Activated CD8-positive, alpha-beta memory T cell treated with anti-CD3 and anti-CD28 coated beads for 24 hours (primary cell): ENCODE results near the gene RTP3.

ENCODE experiments used
- DNase-seq: peaks from one replicate; pipeline ENCODE4 v3.0.0-alpha.2; 2020

RTP3 gene

DNA sequence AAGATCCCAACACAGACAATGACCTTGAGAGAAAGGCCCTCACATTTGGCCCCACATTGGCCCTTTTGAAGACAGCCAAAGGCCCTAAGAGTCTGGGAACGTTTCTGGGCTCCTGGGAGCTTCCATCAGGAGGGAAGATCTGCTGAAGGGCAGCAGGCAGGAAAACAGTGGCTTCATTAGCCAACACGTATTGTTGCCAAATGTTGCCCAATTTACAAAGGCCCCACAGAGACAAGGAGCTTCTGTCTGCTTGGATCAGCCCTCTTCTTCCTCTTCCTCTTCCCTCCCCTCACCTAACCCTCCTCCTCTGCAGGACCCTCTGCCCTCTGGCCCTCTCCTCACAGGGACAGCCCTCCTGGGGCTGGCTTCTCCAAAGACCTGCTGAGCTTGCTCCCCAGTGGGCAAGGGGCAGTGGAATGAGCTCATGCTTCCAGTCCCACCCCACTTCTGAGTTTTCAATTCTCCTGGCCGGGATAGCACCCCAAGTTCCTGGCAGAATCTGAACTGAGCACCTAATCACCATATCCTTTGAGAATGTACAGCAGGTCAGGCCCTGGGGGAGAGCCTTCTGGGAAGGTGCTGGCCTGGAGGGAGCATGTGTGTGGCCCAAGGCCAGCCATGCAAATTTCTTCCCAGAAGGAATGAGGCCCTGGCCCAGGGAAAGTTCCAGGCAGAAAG lies 28.0 kb upstream of the RTP3 start:
- peak; percentile 37 for DNase-seq

GRCh38 chr3:46470831-46471230 lies 26.9 kb upstream of the RTP3 start:
- peak; percentile 13 for DNase-seq

DNA sequence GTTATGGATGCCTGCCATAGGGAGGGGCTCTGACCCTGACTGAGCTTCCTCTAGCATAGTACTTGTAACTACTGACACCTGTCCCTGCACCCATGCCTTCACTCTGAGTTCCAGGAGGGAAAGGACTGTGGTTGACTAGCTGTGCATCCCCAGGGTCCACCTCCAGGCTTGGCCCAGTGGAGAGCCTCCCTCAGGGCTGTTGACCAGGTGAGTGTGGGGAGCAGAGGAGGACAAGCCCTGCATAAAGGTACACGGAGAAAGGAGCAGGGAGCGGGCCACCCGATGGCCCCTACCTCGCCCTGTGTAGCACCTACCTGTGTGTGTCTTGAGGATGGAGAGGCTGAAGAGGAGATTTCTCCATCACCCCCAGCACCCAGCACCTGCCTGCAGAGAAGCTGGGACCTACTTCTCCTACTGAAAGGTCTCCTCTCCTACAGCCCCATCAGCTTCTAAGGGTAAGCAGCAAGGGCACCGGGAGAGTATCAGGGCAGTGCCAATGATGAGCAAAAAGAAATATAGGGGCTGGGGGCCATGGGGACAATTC lies 26.3 kb upstream of the RTP3 start:
- DNase-seq, result peak; percentile 33

- DNase-seq, result peak; percentile 26
Measured at GRCh38 chr3:46472736-46473135, 25.0 kb upstream of the RTP3 start.

DNA sequence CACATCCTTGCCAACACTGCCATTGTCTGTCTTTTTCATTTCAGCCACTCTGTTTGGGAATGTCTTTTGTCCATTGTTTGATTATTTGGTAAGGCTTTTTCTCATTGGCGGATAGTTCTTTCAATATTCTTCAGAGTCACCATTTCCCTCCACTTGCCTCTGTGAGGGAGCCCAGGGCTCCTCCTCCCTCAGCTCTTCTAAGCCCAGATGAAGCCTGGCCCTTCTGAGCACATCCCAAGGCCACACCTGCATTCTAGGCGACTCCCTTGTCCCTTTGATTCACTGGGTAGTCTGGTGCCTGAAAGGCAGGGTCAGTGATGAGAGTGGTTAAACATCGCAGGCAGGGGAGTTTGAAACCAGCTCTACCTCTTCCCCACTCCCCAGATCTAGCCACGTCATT lies 20.6 kb upstream of the RTP3 start:
- DNase-seq, result peak; percentile 15

GRCh38 chr3:46477756-46478155 lies 20.0 kb upstream of the RTP3 start:
- DNase-seq, result peak; percentile 33

DNA sequence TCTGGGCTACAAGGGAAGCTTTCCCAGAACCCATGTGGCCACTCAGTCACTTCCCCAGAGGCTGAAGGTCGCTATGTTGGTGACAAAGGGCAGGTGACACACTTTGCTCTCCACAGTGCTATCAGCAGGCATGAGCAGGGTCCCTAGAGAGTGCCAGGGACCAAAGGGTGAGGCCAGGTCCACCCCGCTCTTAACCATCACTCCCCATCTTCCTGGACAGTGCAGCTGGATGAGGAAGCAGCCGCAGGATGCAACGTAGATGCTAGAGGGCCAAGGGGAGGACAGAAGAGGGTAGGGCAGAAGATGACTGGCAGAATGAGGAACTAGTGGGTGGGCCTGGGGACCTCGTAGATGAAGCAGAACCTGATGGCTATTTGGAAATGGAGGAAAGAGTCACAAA lies 19.4 kb upstream of the RTP3 start:
- no peak for DNase-seq

DNA sequence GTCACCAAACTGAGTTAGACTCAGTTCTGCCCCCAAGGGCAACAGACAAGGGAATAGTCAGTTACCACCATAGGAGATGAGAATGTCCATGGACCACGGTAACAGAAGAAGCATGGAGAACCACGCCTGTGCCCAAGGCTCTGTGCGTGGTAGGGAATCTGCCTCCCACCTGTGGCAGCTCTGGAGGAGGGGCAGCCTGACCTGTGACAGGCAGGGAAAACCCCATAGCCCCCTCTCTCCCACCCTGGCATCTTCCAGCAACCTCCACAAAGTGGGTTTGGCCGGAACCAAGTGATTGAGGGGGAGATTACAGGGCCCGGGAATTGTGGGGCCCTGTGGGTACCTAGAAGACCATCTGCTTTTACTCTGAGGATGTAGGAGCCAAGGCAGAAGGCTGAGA lies 18.8 kb upstream of the RTP3 start:
- DNase-seq, result peak; percentile 28

DNA sequence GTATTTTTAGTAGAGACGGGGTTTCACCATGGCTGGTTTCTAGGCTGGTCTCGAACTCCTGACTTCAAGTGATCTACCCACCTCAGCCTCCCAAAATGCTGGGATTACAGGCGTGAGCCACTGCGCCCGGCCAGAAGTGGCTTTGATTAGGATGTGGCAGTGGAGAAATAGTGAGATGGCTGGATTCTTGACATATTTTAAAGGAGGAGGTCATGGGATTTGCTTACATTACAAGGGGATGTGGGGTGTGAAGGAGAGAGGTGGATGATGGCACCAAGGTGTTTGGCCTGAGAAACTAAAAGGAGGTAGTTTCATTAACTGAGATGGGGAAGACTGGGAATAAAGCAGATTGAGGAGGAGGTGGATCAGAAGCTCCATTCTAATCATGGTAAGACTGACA lies 18.1 kb upstream of the RTP3 start:
- DNase-seq, result peak; percentile 33

DNA sequence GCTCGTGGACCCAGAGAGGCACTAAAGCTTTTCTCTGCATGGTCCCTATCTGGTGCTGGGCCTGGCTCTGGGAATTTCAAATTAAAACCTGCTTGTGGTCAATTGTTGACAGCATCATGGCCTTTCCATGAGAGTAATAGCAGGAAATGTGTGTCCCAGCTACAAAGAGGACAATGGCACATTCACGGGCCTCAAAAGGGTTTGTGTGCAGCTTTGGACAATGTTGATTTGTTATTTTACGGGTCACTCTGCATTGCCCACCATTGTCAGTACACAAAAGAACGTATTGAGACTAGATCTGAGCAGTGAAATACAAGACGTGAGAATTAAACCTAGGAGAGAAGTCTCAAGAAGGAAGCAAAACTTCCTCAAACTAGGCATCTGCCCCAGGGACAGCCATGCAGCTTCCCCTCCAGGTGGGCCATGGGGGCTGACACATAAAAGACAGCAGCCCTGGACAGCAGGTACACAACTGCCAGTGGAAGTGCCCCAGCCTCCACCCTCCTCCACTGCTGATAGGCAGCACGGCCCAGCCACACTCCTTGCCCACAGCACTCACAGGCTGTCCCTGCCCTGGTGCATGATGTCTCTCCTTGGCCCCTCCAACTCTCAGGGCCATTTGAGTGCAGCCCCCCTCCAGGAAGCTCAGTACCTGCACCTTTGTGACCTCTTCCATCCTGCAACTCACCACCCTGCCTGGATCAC lies 17.1 kb upstream of the RTP3 start:
- peak; percentile 32 for DNase-seq

- DNase-seq, result no peak
Measured at GRCh38 chr3:46481636-46482035, 16.1 kb upstream of the RTP3 start.

- no peak for DNase-seq
Measured at GRCh38 chr3:46482632-46483350, 15.0 kb upstream of the RTP3 start.

DNA sequence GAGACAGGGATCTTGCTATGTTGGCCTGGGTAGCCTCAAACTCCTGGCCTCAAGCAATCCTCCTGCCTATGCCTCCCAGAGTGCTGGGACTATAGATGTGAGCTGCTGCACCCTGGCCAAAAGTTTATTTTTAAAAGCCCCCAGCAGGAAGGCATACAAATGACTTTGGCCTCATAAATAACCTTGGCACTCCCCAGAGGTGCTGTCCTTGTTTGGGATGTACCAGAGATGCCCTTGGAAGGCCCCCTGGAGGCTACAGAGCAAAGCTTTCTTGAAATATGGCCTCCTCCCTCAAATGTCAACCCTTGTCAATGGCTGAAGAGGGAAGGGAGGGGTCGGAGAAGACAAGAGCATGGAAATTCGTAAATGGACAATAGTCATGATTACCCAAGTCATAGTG lies 14.0 kb upstream of the RTP3 start:
- peak; percentile 43 for DNase-seq

DNA sequence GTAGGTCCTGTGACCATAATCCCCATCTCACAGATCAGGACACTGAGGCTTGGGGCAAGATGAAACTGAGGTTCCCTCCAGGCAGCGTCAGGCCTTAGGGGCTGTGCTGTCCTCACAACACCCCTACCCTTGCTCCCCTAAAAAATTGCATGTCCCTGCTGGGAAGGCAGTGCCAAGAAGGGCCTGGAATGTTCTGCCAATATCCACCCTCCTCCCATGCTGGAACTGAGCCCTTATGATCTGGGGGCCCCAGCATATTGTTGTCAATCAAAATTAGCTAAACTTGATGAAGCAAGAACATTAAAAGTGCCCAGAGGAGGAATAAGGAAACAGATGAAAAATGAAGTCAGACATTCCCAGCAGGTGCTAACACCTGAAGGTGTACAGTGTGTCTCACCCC lies 13.4 kb upstream of the RTP3 start:
- peak; percentile 42 for DNase-seq

- peak; percentile 35 for DNase-seq
Measured at GRCh38 chr3:46484911-46485778, 12.6 kb upstream of the RTP3 start.

DNA sequence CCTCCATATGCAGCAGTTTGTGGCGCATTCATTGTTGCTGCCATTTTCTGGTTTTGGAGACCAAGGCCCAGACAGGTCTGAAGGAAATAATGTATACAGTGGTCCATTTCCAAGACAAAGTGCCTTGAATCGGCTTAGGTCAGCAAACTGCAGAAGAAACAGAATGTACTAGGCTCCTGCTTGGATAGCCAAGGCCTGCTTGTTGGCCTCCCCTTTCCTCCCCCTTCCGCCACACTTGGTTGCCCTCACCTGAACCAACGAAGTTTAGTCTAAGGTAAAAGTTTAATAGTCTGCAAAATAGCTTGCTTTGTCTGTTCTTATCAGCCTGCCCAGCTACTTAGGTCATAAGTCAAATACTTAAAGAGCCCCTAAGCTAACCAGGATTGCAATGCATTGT lies 12.0 kb upstream of the RTP3 start:
- no peak for DNase-seq

- DNase-seq, result peak; percentile 95
Measured at GRCh38 chr3:46488735-46489361, 8.9 kb upstream of the RTP3 start.

- DNase-seq, result no peak
Measured at GRCh38 chr3:46489381-46489780, 8.4 kb upstream of the RTP3 start.

- DNase-seq, result no peak
Measured at GRCh38 chr3:46489875-46490274, 7.9 kb upstream of the RTP3 start.

GRCh38 chr3:46490338-46491084 lies 7.3 kb upstream of the RTP3 start:
- peak; percentile 15 for DNase-seq
